ENCODE results near the gene TGFB3. TPM values are rescaled to one million over a fixed set of nuclear protein-coding genes. Genes with fewer than 3 reads are reported as not detected.

The TGFB3 gene
- total and polyA plus RNA-seq, 2 of the 13 experiments (the other 11 are each of a cell fraction or from before 2014, with no cell fraction given) = 1.4 to 2.5 TPM

GRCh38 chr14:75989134-75989533 is 7.3 kb upstream of the TGFB3 start (continued):
- TF ChIP-seq, protein P1, sequence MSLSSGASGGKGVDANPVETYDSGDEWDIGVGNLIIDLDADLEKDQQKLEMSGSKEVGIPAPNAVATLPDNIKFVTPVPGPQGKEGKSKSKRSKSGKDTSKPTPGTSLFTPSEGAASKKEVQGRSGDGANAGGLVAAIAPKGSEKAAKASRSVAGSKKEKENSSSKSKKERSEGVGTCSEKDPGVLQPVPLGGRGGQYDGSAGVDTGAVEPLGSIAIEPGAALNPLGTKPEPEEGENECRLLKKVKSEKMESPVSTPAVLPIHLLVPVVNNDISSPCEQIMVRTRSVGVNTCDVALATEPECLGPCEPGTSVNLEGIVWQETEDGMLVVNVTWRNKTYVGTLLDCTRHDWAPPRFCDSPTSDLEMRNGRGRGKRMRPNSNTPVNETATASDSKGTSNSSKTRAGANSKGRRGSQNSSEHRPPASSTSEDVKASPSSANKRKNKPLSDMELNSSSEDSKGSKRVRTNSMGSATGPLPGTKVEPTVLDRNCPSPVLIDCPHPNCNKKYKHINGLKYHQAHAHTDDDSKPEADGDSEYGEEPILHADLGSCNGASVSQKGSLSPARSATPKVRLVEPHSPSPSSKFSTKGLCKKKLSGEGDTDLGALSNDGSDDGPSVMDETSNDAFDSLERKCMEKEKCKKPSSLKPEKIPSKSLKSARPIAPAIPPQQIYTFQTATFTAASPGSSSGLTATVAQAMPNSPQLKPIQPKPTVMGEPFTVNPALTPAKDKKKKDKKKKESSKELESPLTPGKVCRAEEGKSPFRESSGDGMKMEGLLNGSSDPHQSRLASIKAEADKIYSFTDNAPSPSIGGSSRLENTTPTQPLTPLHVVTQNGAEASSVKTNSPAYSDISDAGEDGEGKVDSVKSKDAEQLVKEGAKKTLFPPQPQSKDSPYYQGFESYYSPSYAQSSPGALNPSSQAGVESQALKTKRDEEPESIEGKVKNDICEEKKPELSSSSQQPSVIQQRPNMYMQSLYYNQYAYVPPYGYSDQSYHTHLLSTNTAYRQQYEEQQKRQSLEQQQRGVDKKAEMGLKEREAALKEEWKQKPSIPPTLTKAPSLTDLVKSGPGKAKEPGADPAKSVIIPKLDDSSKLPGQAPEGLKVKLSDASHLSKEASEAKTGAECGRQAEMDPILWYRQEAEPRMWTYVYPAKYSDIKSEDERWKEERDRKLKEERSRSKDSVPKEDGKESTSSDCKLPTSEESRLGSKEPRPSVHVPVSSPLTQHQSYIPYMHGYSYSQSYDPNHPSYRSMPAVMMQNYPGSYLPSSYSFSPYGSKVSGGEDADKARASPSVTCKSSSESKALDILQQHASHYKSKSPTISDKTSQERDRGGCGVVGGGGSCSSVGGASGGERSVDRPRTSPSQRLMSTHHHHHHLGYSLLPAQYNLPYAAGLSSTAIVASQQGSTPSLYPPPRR (CRISPR knock-in tag; IDR thresholded peaks at IDR 0.05; ENCODE audit: borderline replicate concordance) = no peak
- TF ChIP-seq, protein P2, sequence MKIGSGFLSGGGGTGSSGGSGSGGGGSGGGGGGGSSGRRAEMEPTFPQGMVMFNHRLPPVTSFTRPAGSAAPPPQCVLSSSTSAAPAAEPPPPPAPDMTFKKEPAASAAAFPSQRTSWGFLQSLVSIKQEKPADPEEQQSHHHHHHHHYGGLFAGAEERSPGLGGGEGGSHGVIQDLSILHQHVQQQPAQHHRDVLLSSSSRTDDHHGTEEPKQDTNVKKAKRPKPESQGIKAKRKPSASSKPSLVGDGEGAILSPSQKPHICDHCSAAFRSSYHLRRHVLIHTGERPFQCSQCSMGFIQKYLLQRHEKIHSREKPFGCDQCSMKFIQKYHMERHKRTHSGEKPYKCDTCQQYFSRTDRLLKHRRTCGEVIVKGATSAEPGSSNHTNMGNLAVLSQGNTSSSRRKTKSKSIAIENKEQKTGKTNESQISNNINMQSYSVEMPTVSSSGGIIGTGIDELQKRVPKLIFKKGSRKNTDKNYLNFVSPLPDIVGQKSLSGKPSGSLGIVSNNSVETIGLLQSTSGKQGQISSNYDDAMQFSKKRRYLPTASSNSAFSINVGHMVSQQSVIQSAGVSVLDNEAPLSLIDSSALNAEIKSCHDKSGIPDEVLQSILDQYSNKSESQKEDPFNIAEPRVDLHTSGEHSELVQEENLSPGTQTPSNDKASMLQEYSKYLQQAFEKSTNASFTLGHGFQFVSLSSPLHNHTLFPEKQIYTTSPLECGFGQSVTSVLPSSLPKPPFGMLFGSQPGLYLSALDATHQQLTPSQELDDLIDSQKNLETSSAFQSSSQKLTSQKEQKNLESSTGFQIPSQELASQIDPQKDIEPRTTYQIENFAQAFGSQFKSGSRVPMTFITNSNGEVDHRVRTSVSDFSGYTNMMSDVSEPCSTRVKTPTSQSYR (CRISPR knock-in tag; IDR thresholded peaks at IDR 0.05; ENCODE audit: borderline replicate concordance) = no peak
- TF ChIP-seq SPEN (CRISPR knock-in tag; IDR thresholded peaks at IDR 0.05; ENCODE audit: low read depth) (peak; percentile 53; the same call in 1 of the 2 replicates), DPF2 (CRISPR knock-in tag; IDR thresholded peaks at IDR 0.05; ENCODE audit: borderline replicate concordance, low read depth) (peak; percentile 56; the same call in 1 of the 2 replicates), CSRNP2 (CRISPR knock-in tag; conservative IDR thresholded peaks at IDR 0.05; ENCODE audit: low read depth) (no peak), EP300 (IDR thresholded peaks at IDR 0.05; ENCODE audit: low read depth in 2 of 2, low read length in 2 of 2) (peak in 1 of 2 experiments; percentile 62; a peak in 2 of 4 replicates), EP300 (CRISPR knock-in tag; IDR thresholded peaks at IDR 0.05; ENCODE audit: borderline replicate concordance) (no peak), ZNF496 (CRISPR knock-in tag; IDR thresholded peaks at IDR 0.05; ENCODE audit: insufficient replicate concordance) (no peak), FOXJ3 (CRISPR knock-in tag; IDR thresholded peaks at IDR 0.05; ENCODE audit: borderline replicate concordance) (peak; percentile 39; the same call in 1 of the 2 replicates), IKZF5 (CRISPR knock-in tag; IDR thresholded peaks at IDR 0.05) (peak; percentile 74; the same call in 1 of the 2 replicates)
- TF ChIP-seq, protein P3, sequence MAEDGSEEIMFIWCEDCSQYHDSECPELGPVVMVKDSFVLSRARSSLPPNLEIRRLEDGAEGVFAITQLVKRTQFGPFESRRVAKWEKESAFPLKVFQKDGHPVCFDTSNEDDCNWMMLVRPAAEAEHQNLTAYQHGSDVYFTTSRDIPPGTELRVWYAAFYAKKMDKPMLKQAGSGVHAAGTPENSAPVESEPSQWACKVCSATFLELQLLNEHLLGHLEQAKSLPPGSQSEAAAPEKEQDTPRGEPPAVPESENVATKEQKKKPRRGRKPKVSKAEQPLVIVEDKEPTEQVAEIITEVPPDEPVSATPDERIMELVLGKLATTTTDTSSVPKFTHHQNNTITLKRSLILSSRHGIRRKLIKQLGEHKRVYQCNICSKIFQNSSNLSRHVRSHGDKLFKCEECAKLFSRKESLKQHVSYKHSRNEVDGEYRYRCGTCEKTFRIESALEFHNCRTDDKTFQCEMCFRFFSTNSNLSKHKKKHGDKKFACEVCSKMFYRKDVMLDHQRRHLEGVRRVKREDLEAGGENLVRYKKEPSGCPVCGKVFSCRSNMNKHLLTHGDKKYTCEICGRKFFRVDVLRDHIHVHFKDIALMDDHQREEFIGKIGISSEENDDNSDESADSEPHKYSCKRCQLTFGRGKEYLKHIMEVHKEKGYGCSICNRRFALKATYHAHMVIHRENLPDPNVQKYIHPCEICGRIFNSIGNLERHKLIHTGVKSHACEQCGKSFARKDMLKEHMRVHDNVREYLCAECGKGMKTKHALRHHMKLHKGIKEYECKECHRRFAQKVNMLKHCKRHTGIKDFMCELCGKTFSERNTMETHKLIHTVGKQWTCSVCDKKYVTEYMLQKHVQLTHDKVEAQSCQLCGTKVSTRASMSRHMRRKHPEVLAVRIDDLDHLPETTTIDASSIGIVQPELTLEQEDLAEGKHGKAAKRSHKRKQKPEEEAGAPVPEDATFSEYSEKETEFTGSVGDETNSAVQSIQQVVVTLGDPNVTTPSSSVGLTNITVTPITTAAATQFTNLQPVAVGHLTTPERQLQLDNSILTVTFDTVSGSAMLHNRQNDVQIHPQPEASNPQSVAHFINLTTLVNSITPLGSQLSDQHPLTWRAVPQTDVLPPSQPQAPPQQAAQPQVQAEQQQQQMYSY (CRISPR knock-in tag; IDR thresholded peaks at IDR 0.05) = peak; percentile 90
- TF ChIP-seq, protein P4, sequence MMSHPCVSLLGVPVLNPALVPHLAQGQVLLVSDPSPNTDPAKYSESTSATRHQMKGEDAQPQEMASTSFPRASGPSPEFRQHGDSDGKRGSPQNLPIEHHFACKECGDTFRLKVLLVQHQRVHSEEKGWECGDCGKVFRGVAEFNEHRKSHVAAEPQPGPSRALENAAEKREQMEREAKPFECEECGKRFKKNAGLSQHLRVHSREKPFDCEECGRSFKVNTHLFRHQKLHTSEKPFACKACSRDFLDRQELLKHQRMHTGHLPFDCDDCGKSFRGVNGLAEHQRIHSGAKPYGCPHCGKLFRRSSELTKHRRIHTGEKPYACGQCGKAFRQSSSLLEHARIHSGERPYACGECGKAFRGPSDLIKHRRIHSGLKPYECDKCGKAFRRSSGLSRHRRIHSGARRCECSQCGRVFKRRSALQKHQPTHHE (CRISPR knock-in tag; IDR thresholded peaks at IDR 0.05; ENCODE audit: borderline replicate concordance) = no peak
